T-helper 22 cell (primary cell): ENCODE results near the gene BCL2L1.
A peak's percentile ranks its signal among the peaks of the same experiment; 100 is the strongest.

Source experiments
- DNase-seq: peaks from one replicate; pipeline ENCODE4 v3.0.0-alpha.2; 2020; ENCODE audit warnings: low read depth

BCL2L1 gene

DNA sequence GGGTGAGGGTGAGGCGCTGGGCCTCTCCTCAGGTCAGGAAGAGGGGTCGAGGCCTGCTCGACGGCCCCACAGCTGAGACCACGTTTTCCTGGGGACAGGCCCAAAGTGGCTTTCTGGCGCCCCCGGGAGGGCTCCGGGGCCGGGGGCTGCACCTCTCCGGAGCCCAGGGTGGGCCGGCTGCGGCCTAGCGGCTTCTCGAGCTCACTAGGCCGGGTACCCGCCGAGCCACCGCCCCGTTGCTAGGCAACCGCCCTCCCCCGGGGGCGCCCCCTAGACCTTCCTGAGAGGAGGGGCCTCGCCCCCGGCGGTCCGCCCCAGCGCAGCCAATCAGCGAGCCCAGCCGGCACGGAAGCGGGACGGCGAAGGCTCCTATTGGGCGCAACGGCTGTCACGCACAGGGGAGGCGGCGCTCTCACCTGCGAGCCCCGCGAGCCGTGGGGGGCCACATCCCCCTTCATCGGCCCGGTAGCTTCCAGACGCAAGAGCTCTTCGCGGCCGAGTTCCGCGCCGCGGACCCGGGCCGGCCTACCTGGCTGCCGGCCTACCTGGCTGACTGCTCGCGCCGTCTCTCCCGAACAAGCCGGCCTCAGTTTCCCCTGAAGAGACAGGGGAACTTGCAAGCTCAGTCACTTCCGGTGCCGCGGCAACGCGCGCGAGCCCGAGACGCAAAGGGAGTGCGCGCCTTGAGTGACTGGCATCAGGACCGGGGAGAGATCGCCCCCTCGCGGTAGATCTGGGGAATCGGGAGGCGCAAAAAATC, 831 bp upstream of the BCL2L1 start:
- DNase-seq: peak; percentile 97

GRCh38 chr20:31723069-31723318, 326 bp upstream of the BCL2L1 start:
- DNase-seq: no peak

DNA sequence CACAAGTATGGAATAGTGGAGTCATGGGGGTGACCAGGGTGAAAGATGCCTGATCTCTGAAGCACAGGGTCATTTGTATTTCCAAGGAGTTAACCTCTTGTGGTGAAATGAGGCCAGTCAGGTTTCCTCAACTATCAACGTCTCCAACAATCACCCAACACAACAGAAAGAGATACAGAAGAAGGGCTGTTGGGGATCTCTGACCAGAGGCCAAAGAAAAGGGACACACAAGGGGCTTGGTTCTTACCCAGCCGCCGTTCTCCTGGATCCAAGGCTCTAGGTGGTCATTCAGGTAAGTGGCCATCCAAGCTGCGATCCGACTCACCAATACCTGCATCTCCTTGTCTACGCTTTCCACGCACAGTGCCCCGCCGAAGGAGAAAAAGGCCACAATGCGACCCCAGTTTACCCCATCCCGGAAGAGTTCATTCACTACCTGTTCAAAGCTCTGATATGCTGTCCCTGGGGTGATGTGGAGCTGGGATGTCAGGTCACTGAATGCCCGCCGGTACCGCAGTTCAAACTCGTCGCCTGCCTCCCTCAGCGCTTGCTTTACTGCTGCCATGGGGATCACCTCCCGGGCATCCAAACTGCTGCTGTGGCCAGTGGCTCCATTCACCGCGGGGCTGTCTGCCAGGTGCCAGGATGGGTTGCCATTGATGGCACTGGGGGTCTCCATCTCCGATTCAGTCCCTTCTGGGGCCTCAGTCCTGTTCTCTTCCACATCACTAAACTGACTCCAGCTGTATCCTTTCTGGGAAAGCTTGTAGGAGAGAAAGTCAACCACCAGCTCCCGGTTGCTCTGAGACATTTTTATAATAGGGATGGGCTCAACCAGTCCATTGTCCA, 1.0 kb downstream of the BCL2L1 start:
- DNase-seq: no peak

GRCh38 chr20:31720486-31721407, 1.9 kb downstream of the BCL2L1 start:
- no peak for DNase-seq

- DNase-seq: no peak
Observed at GRCh38 chr20:31719644-31720485, 2.8 kb downstream of the BCL2L1 start.

DNA sequence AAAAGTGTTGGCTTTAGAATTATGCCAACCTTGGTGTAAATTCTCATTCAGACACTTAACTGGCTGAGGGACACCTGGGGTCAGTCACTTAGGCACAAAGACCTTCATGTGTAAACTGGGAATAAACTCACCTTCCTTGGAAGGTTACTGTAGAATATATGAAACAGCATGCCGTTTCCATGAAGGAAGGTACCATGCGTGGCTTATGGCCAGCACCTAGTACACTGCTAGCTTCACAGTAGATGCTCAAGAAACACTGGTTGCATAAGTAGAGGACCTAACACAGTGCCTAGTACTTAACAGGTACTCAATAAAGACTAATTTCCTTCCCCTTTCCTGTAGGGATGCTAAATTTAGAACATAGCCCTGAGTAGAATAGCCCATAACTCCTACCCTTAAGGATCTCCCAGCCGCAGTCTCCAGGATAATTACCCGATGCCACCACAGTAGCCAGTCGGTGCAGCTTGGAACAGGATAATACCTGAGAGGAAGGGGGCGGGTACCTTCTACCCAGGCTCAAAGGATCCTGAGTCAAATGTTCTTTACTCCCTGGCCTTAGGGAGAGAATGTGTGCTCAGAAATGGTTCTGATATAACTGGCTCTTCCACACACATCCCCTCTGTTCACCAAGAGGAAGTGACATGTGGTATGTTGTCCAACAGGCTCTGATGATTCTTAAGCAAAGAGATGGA, 3.6 kb downstream of the BCL2L1 start:
- DNase-seq: no peak

- DNase-seq: no peak
Observed at GRCh38 chr20:31717478-31718201, 5.0 kb downstream of the BCL2L1 start.

DNA sequence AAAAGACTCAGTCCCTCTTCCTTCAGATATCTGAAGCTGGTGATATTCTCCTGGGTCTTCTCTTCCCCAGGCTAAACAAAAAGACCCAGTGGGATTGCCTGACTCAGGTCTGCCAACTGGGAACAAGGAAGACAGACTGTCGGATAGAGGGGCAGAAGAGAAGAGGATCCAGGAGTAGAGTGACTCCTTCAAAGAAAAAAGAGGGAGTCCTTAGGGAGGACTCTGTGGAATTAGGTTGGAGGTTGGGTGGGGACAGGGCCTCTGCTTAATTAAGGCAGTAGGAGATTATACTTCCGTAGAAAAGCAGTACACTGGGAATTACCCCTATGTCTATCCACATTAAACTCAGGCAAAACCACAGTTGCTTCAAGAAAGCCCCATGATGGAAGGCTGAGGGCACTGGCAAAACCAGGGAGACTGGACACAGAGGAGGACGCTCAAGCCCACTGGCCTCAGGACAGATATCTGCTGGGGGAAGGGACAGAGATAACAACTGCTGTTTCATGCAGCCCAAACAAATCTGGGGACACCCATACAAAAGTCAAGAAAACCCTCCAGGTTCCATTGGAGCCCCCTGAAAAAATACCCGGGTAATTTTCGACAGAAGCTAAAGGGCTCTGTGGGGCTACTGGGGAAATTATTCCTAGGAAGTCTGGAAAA, 5.7 kb downstream of the BCL2L1 start:
- DNase-seq: no peak

- no peak for DNase-seq
Observed at GRCh38 chr20:31716351-31716750, 6.3 kb downstream of the BCL2L1 start.

DNA sequence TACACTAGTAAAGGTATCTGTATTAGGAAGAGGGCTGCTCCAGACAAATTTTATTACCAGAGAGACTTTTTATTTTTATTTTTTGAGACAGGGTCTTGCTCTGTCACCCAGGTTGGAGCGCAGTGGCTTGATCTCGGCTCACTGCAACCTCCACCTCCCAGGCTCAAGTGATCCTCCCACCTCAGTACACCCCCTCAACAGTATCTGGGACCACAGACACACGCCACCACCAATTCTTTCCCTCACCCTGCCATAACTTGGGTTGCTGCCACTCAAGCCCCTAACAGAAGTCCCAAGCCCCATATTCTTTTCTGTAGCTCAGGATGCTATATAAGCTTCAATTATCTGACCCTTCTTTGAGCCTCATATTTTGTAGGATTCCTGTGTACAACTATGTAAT, 6.9 kb downstream of the BCL2L1 start:
- no peak for DNase-seq

GRCh38 chr20:31713312-31714273, 9.1 kb downstream of the BCL2L1 start:
- DNase-seq: no peak

DNA sequence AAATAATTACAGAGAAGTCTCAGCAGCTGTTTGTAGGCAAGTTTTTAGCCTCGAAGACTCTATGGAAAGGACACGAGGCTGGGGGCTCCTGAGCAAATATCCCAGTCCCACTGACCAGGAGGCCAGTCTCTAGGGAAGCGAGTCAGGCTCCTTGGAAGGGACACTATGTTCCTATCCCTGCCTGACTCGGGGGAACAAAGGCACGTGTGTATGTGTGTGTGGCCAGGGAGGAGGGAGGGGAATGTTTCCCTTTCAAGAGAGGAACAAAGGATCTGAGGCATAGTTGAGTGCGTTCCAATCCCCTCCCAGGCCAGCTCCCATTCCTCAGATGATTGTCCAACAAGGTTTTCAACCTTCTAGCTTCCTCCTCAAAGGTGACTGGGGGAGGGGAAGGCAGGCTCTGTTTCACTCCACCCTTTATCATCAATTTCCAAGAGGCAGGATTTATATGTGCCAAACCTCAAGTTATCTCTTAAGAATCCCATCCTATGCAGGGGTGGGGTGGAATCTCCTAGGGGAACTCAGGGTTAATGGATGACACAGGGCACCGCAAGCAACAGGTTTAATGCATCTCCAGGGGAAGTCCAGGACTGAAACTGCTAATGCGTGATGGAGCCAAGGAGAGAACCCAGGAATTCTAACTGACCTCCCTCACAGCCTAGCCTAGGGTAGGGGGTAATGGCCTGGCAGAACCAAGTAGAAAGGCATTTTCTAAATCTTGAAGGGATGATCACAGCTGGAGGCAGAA, 9.9 kb downstream of the BCL2L1 start:
- no peak for DNase-seq

GRCh38 chr20:31712112-31712553, 10.5 kb downstream of the BCL2L1 start:
- DNase-seq: no peak

DNA sequence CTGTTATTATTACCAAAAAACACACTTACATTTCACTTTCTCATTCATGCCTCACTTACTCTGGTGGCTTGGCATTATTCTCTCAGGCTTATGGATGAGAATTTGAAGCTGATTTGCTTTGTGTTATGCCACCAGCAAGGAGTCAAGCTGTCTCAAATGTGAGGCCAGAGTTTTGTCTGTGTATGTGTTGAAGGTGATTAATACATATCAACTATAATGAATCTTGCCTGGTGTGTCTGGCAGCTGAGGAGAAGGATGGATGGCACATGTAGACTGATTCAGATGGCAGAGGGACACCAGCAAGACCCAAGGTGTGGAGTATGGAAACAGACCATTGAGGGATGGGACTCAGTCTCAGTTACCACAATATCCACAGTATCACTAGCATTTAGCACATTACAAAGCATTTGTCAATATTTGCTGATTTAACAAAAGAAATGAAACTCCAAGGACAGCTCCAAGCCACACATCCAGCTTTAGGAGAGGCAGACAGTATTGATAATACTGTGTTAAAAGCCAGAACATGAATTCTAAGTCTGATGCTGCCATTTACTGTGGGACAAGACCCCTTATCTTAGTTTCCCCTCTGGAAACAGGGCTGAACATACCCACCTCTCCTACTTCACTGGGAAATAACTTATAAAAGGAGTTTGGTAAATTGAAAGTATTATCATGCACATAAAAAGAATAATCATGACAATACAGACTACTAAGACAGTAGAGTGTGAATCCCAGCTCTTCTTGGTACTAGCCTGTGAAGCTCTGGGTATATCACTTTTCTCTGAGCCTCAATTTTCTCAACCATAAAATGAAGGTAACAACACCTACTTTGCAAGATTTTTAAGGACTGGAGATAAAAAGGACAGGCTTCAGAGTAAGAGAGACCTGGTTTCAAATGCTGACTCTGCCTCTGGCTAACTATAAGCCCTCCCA, 11.2 kb downstream of the BCL2L1 start:
- DNase-seq: no peak

DNA sequence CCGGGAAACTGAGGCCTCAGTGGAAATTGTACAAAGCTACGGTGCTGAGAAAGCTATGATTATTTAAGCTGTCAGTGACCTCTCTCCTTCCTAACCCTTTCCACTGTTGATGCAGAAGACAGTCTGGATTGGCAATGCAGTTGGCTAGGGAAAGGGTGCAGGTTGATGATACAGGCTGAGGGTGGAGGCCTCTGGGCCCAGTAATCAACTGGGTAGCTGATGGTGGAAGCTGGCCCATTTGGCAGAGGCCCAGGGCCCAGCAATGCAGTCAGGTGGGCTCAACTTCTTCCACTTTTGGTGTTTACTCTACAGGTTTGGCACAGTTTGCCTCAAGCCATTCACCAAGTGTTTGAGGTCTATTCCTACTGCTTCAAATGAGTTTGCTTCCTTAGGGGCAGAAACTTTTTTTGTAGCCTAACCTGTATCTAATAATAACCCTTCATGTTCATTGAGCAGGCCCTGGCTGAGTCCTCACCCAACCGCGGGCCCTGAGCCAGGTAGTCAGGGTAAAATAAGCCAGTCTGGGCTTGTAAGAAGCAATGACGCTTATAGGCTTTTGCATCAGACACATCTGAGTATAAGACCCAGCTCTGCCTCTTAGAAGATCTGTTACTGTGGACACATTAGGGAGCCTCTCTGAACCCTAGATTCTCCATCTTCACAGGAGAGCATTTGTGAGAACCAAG, 12.1 kb downstream of the BCL2L1 start:
- DNase-seq: no peak

GRCh38 chr20:31709939-31710338, 12.7 kb downstream of the BCL2L1 start:
- DNase-seq: no peak
